Ovary (tissue), 9 donors: Measurements from ENCODE around the gene UBE2H. TPM values are rescaled to one million over a fixed set of nuclear protein-coding genes. Genes with fewer than 3 reads are reported as not detected.

Experiments used
- DNase-seq, 5 donors: peaks; one replicate each; pipeline ENCODE4 v3.0.0-alpha.2; 2019 to 2020
- H3K27ac ChIP-seq, 2 donors: fragments of 200-600 bp; one replicate each; pipeline versions ENCODE4 v1.5.1 to v1.8.0; 2019 to 2022
- H3K27me3 ChIP-seq: fragments of 200-600 bp; one replicate; pipeline ENCODE4 v1.8.0; 2022
- H3K36me3 ChIP-seq: fragments of 200-600 bp; sonication (generic); one replicate; pipeline ENCODE4 v1.5.1; 2019
- H3K4me1 ChIP-seq: one replicate; pipeline ENCODE4 v1.8.1; 2013; ENCODE audit warnings: mild to moderate bottlenecking, moderate library complexity; ENCODE audit not compliant: insufficient read depth
- H3K4me3 ChIP-seq: fragments of 200-600 bp; sonication (generic); one replicate; pipeline ENCODE4 v1.5.1; 2017
- H3K9me3 ChIP-seq, 2 donors: fragments of 200-600 bp in 1 of 2; sonication (generic) in 1 of 2; one replicate each; pipeline versions ENCODE4 v1.5.1 to v1.8.1; 2013 to 2019; ENCODE audit warnings: mild to moderate bottlenecking in 1 of 2, moderate library complexity in 1 of 2
- EP300 ChIP-seq: sonication (generic); formaldehyde crosslinking; IDR thresholded peaks from one replicate; pipeline ENCODE4 v1.6.1; 2017; ENCODE audit warnings: antibody characterized with exemption
- POLR2A ChIP-seq: fragments of 450-650 bp; IDR thresholded peaks from one replicate; pipeline ENCODE4 v1.6.1; 2017; ENCODE audit warnings: antibody characterized with exemption, mild to moderate bottlenecking, moderate library complexity
- WGBS, 3 donors: extraction: QIAGEN DNeasy Blood & Tissue Kit in 1 of 3; methylation state at CpG; one replicate each; pipeline versions ENCODE4 v1.1.5 to v1.1.7; 2013 to 2017; 5-methylcytosine and 5-hydroxymethylcytosine counted together
- intact Hi-C, 4 donors: fragments of 100-400 bp; cut with DNase I; formaldehyde crosslinking; loops; one replicate each; pipeline versions ENCODE4 v1.11.0 to v1.15.1; 2022 to 2023
- polyA plus RNA-seq, 2 donors: library from polyadenylated mRNA; stranded (reverse); fragments of 200-250 nt in 1 of 2; fragments of 350-450 nt in 1 of 2; fragmentation: Illumina TruSeq in 1 of 2; extraction: RNeasy Lipid Tissue Mini Kit (QIAGEN cat#74804) in 1 of 2; gene quantifications; one replicate each; pipeline ENCODE4 v1.2.3, GENCODE V29; 2013 to 2014
- total RNA-seq, 7 donors: library from RNA; depleted of rRNA in 2 of 7; stranded (reverse); fragments of >200 nt in 2 of 7; fragmentation: NEBNext Ultra II Directional in 3 of 7; extraction: Animal tissue kit (Norgen Biotek cat#: 25700) in 3 of 7; gene quantifications; one replicate each; pipeline versions ENCODE4 v1.1.0 to v1.2.4, GENCODE V29; 2016 to 2023
- TF ChIP-seq, protein P1 (sequence below), 3 donors: fragments of 450-650 bp in 2 of 3; fragments of 200-600 bp in 1 of 3; IDR thresholded peaks; one replicate each; pipeline versions ENCODE4 v1.5.1 to v1.8.0; 2016 to 2022; ENCODE audit warnings: antibody characterized with exemption in 3 of 3, mild to moderate bottlenecking in 1 of 3
- donor health status: DM: no; HTN: no; CAD: no; lungs with moderate emphysema.
- donor health status: DM: no; HTN: no; CAD: no.
- donor health status: Bipolar disorder and iron deficiency.
- donor health status: DM: yes; HTN: yes; CAD: no.
- donor health status: DM: no; HTN: no; CAD: no.
- donor health status: DM: yes; HTN: yes; CAD: no.

Gene UBE2H
- total and polyA plus RNA-seq, 9 donors = 38.1 to 149 (median 64.7) TPM

DNA sequence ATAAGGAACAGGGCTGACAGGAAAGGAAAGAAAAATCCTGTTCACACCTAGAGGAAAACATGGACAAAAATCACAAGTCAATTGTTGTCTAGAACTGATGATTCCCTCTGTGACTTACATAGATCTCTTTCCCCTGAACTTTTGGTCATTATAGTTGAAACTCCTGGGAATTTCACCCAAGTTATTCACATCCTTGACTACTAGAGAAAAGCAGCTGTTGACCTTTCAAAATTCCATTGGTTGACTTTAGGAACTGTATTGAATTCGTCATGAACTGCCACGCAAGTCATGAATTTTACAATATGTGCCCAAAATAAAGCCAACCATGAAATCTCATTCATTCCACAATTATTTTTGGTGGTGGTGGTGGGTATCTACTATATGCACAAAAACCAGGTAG lies 104.3 kb downstream of the UBE2H start:
- Histone ChIP-seq H3K4me1 (no peaks in the 10 kb centered on the region), H3K27me3 (no peaks in the 10 kb centered on the region), H3K36me3 (no peaks in the 10 kb centered on the region), H3K4me3 (no peak overlapping the region), H3K9me3 (no peaks in the 10 kb centered on the region), H3K27ac (no peak overlapping the region)
- TF ChIP-seq EP300 = no peak
- TF ChIP-seq POLR2A = no peak
- TF ChIP-seq, protein P1, sequence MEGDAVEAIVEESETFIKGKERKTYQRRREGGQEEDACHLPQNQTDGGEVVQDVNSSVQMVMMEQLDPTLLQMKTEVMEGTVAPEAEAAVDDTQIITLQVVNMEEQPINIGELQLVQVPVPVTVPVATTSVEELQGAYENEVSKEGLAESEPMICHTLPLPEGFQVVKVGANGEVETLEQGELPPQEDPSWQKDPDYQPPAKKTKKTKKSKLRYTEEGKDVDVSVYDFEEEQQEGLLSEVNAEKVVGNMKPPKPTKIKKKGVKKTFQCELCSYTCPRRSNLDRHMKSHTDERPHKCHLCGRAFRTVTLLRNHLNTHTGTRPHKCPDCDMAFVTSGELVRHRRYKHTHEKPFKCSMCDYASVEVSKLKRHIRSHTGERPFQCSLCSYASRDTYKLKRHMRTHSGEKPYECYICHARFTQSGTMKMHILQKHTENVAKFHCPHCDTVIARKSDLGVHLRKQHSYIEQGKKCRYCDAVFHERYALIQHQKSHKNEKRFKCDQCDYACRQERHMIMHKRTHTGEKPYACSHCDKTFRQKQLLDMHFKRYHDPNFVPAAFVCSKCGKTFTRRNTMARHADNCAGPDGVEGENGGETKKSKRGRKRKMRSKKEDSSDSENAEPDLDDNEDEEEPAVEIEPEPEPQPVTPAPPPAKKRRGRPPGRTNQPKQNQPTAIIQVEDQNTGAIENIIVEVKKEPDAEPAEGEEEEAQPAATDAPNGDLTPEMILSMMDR (IDR thresholded peaks at IDR 0.05) = no peak
- WGBS, 3 donors = 85 to 95% (median 90%) methylated on average over 2 of the region's 2 CpGs
- DNase-seq = no peak
- intact Hi-C loops = no loop called here

DNA sequence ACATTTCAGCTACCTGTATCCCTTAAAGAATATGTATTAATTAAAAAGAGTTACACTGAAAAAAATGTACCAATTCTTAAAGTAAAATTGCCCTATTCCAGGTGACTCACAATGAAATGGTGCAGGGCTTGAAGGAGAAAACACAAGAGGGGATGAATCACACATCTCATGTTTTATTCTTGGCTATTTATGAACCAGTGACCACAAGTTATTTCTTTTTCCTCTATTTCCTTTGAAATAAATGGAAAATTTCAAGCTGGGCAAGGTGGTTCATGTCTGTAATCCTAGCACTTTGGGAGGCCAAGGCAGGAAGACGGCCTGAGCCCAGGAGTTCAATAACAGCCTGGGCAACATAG lies 106.8 kb downstream of the UBE2H start:
- Histone ChIP-seq H3K27me3 (no peaks in the 10 kb centered on the region), H3K9me3 (no peaks in the 10 kb centered on the region), H3K36me3 (no peaks in the 10 kb centered on the region), H3K27ac (no peak overlapping the region), H3K4me1 (peaks cover 6% of the 10 kb centered on the region), H3K4me3 (no peak overlapping the region)
- intact Hi-C loops = no loop called here
- TF ChIP-seq POLR2A = no peak
- TF ChIP-seq EP300 = no peak
- TF ChIP-seq, protein P1 (IDR thresholded peaks at IDR 0.05) = no peak
- WGBS, 3 donors = 56 to 77% (median 72%) methylated on average over 1 of the region's 1 CpG
- DNase-seq = no peak

DNA sequence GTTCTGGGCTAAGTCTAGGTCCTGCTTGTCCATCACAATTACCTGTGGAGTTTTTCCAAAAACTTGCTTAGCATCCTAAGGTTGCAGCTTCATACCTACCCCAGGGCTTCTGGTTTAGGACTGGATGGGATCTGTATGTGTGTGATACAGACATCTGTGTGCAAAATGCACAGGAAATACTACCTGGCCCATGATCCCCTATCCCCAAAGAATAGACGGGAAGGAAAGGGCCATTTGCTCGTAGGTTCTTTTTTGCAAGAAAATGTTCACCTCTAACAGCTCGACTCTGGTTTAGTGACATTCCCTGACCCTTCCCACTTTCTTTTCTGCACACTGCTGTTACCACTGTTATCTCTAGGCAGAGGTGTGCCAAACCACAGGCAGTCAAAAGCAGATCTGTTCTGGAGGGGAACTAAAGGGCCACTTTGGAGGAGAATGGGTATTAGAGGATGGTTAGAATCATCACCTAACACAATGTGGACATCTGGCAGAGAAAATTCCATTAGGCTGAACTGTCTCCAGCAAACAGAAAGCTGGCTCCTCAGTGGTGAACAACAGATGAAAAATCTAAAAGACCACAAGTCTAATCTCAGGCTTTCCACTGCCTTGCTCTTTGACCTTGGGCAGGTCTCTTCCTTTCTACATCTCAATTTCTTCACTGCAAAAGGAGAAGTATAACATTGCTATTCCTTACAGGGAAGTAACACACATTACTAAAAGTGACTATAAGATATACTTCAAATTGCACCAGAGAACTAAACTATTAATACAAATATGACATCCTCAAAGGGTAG lies 107.4 kb downstream of the UBE2H start:
- H3K4me1 ChIP-seq = peaks cover 10% of the 10 kb centered on the region
- TF ChIP-seq EP300 = no peak
- TF ChIP-seq, protein P1 (IDR thresholded peaks at IDR 0.05) = no peak
- no peak for TF ChIP-seq POLR2A
- no peaks in the 10 kb centered on the region for H3K36me3 ChIP-seq
- H3K9me3 ChIP-seq = no peaks in the 10 kb centered on the region
- WGBS, 3 donors = 51 to 74% (median 56%) methylated on average over 3 of the region's 3 CpGs
- no peak overlapping the region for H3K4me3 ChIP-seq
- H3K27ac ChIP-seq = no peak overlapping the region
- no peak for DNase-seq
- no peaks in the 10 kb centered on the region for H3K27me3 ChIP-seq
- intact Hi-C loops = no loop called here

DNA sequence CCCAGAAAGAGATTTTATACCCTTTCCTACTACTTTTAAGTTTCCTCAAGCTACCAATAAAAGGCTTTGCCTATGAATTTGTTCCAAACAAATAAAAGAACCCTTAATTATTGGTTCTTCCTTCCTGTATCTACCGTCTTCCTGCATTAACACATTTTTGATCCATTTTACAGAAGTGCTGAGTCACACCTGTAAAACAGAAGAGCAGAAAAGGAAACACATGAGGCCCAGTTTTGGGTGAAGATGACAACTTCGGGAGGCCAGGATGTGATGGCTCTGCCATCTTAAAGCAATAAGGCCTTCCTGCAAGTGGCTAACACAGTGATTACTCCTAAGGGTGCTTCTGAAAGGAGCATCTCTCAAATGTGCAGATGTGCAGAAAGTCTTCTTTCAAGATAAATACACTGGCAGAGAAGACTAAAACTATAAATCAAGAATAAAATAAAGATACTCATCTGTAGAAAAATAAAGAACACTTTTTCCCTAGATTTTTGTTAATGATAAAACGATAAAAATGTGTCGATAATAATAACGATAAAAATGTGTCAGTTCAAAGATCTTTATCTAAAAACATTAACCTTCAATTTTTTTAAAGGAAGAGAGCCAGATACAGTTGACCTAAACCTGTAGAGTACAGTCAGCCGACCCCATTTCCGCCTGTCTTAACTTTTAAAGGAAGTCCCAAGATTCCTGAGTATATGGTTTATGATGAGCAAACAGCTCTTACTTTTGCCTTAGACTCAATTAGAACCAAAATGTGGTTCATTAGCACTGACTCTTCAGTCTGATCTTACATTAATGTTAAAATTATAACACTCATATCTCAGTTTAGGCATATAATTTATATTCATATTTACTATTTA lies 108.6 kb downstream of the UBE2H start:
- H3K9me3 ChIP-seq = no peaks in the 10 kb centered on the region
- peaks cover 12% of the 10 kb centered on the region for H3K4me1 ChIP-seq
- intact Hi-C loops = no loop called here
- no peaks in the 10 kb centered on the region for H3K36me3 ChIP-seq
- DNase-seq = no peak
- H3K4me3 ChIP-seq = no peak overlapping the region
- 76 to 81% (median 79%) methylated on average over 7 of the region's 7 CpGs for WGBS, 3 donors
- TF ChIP-seq, protein P1 (IDR thresholded peaks at IDR 0.05) = no peak
- no peak for TF ChIP-seq POLR2A
- TF ChIP-seq EP300 = no peak
- H3K27me3 ChIP-seq = no peaks in the 10 kb centered on the region
- no peak overlapping the region for H3K27ac ChIP-seq
